Pancreas (tissue), 10 donors: ENCODE data around the gene IL17B. TPM values are rescaled to one million over a fixed set of nuclear protein-coding genes. Genes with fewer than 3 reads are reported as not detected.

Source experiments
- ATAC-seq, 4 donors: fragments of 200-7000 bp; cut with Tn5 transposase; one replicate each; pipeline versions ENCODE4 v1.8.0 to v1.9.1; 2020; ENCODE audit warnings: mild to moderate bottlenecking in 4 of 4, moderate library complexity in 4 of 4
- DNase-seq, 6 donors: peaks; one replicate each; pipeline ENCODE4 v3.0.0-alpha.2; 2020
- FAIRE-seq: peaks from 2 replicates; lab custom pipeline; 2012; peaks lifted over from hg19 to GRCh38; lab: Jason Lieb, UNC
- H3K27ac ChIP-seq, 4 donors: fragments of 200-600 bp; sonication (generic); 1 replicate in 3 of 4; 2 replicates in 1 of 4; pipeline versions ENCODE4 v1.5.0 to v1.8.0; 2020
- H3K27me3 ChIP-seq, 4 donors: fragments of 200-600 bp; one replicate each; pipeline ENCODE4 v1.8.0; 2021
- H3K36me3 ChIP-seq, 3 donors: fragments of 200-600 bp; sonication (generic) in 1 of 3; one replicate each; pipeline versions ENCODE4 v1.5.0 to v1.8.0; 2020 to 2021
- H3K4me1 ChIP-seq, 3 donors: fragments of 200-600 bp; one replicate each; pipeline ENCODE4 v1.8.0; 2021
- H3K4me3 ChIP-seq, 4 donors: fragments of 200-600 bp; sonication (generic) in 2 of 4; one replicate each; pipeline versions ENCODE4 v1.5.0 to v1.8.0; 2020 to 2021
- H3K9me3 ChIP-seq, 4 donors: fragments of 200-600 bp; one replicate each; pipeline ENCODE4 v1.8.0; 2021
- CTCF ChIP-seq, 4 donors: fragments of 200-600 bp; sonication (generic) in 3 of 4; IDR thresholded peaks; one replicate each; pipeline versions ENCODE4 v1.5.0 to v1.8.0; 2021; ENCODE audit warnings: antibody characterized with exemption in 4 of 4
- WGBS, 2 donors: extraction: QIAGEN DNeasy Blood & Tissue Kit; methylation state at CpG; one replicate each; pipeline ENCODE4 v1.1.7; 2013; 5-methylcytosine and 5-hydroxymethylcytosine counted together
- intact Hi-C, 3 donors: fragments of 100-400 bp; cut with DNase I; formaldehyde crosslinking; loops; one replicate each; pipeline versions ENCODE4 v1.11.1 to v1.14.2; 2022
- polyA plus RNA-seq, 2 donors: library from polyadenylated mRNA; stranded (reverse); fragments of 200-250 nt; gene quantifications; one replicate each; pipeline ENCODE4 v1.2.3, GENCODE V29; 2013
- total RNA-seq, 6 donors: library from RNA; stranded (reverse); fragmentation: NEBNext Ultra II Directional in 4 of 6; extraction: Animal tissue kit (Norgen Biotek cat#: 25700) in 4 of 6; gene quantifications; one replicate each; pipeline versions ENCODE4 v1.2.1 to v1.2.4, GENCODE V29; 2021 to 2023
- donor health status: healthy with polysubstance abuse.
- donor health status: DM: no; HTN: no; CAD: no; lungs with moderate emphysema.
- donor health status: DM: no; HTN: no; CAD: no.
- donor health status: control.
- donor health status: control.
- donor health status: Bipolar disorder and iron deficiency.
- donor health status: DM: yes; HTN: yes; CAD: no.
- donor health status: DM: no; HTN: no; CAD: no.
- donor health status: DM: no; HTN: no; CAD: no.
- donor health status: DM: yes; HTN: yes; CAD: no.

IL17B gene
- total and polyA plus RNA-seq, 8 donors, result not detected

- H3K9me3 ChIP-seq, result no peaks in the 10 kb centered on the region
- H3K4me1 ChIP-seq, result no peaks in the 10 kb centered on the region
- ATAC-seq, result peak in 1 of 4 donors; percentile 24
- DNase-seq, result no peak
- FAIRE-seq, result no peak
- no peak for TF ChIP-seq CTCF (IDR thresholded peaks at IDR 0.05)
- H3K27me3 ChIP-seq, result no peaks in the 10 kb centered on the region
- 81 to 82% methylated on average over 15 of the region's 15 CpGs for WGBS, 2 donors
- peak overlapping the region in 1 of 4 donors; percentile 8 for H3K4me3 ChIP-seq
- no peaks in the 10 kb centered on the region for H3K36me3 ChIP-seq
- H3K27ac ChIP-seq, result no peak overlapping the region
- intact Hi-C loops, result no loop called here
Observed at GRCh38 chr5:149410721-149411432, 31.8 kb upstream of the IL17B start.

GRCh38 chr5:149410071-149410470 lies 31.0 kb upstream of the IL17B start:
- 82 to 84% methylated on average over 7 of the region's 7 CpGs for WGBS, 2 donors
- Histone ChIP-seq H3K4me1 (no peaks in the 10 kb centered on the region), H3K27ac (no peak overlapping the region), H3K9me3 (no peaks in the 10 kb centered on the region), H3K4me3 (no peak overlapping the region), H3K36me3 (no peaks in the 10 kb centered on the region), H3K27me3 (no peaks in the 10 kb centered on the region)
- DNase-seq (no peak), ATAC-seq (no peak), FAIRE-seq (no peak)
- intact Hi-C loops, result no loop called here
- no peak for TF ChIP-seq CTCF (IDR thresholded peaks at IDR 0.05)

GRCh38 chr5:149409268-149409948 lies 30.3 kb upstream of the IL17B start:
- Histone ChIP-seq H3K27ac (no peak overlapping the region), H3K4me3 (peak overlapping the region in 2 of 4 donors; percentile 4 to 7), H3K27me3 (no peaks in the 10 kb centered on the region), H3K9me3 (no peaks in the 10 kb centered on the region), H3K36me3 (no peaks in the 10 kb centered on the region), H3K4me1 (no peaks in the 10 kb centered on the region)
- 84 to 87% methylated on average over 6 of the region's 6 CpGs for whole genome bisulfite sequencing, 2 donors
- no peak for TF ChIP-seq CTCF (IDR thresholded peaks at IDR 0.05)
- DNase-seq (no peak), FAIRE-seq (no peak), ATAC-seq (no peak)
- intact Hi-C loops, result no loop called here

GRCh38 chr5:149408252-149409099 lies 29.4 kb upstream of the IL17B start:
- 85 to 91% methylated on average over 12 of the region's 12 CpGs for WGBS, 2 donors
- FAIRE-seq (no peak), ATAC-seq (no peak), DNase-seq (no peak)
- Histone ChIP-seq H3K36me3 (no peaks in the 10 kb centered on the region), H3K4me3 (peak overlapping the region in 2 of 4 donors; percentile 4 to 23), H3K27ac (no peak overlapping the region), H3K27me3 (no peaks in the 10 kb centered on the region), H3K9me3 (no peaks in the 10 kb centered on the region), H3K4me1 (no peaks in the 10 kb centered on the region)
- intact Hi-C loops, result no loop called here
- no peak for TF ChIP-seq CTCF (IDR thresholded peaks at IDR 0.05)
